HG02870 (cell line): ENCODE data around the gene HLA-DPB1.
"Not testable (repeated sequence)": the region's sequence is repeated elsewhere in the genome, so short reads cannot be mapped to it uniquely, and the experiment has no call there.

Source experiments
- ATAC-seq: cut with Tn5 transposase; IDR thresholded peaks from one replicate; pipeline ENCODE4 v1.9.1; 2021; ENCODE audit warnings: mild to moderate bottlenecking, moderate library complexity; ENCODE audit not compliant: unreplicated experiment

The HLA-DPB1 gene

DNA sequence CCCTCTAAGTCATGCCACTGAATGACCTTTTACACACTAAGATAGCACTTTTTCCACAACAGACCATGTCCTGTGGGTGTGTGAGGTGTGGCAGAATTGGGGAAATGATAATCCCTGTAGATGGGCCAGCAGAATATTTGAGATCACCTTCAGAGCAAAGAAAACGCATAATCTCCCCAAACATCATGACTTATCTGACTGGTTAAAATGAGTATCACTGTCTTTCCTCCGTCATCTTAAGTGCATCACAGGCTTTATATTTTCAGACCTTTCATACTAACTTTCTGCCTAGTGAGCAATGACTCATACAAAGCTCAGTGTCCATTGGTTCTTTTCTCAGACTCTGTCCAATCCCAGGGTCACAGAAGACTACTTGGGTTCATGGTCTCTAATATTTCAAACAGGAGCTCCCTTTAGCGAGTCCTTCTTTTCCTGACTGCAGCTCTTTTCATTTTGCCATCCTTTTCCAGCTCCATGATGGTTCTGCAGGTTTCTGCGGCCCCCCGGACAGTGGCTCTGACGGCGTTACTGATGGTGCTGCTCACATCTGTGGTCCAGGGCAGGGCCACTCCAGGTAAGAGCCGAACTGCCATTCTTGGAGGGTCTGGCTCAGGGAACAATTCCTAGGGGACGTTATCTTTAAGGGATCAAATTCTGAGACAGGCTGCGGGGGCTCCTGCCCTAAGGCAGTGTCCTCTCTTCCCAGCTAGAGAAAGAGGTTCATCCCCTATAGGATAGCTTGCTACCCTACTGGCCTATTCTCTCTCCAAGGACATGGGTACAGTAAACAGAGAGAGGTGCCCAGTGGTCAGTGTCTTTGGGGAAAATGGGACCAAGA lies at the start of gene HLA-DPB1:
Gene HLA-DPB1, plus strand, starts transcription at position 423 of the 838 bp plus-strand sequence. Its CDS starts 52 bp downstream, at position 475.
- ATAC-seq, result peak; percentile 67

DNA sequence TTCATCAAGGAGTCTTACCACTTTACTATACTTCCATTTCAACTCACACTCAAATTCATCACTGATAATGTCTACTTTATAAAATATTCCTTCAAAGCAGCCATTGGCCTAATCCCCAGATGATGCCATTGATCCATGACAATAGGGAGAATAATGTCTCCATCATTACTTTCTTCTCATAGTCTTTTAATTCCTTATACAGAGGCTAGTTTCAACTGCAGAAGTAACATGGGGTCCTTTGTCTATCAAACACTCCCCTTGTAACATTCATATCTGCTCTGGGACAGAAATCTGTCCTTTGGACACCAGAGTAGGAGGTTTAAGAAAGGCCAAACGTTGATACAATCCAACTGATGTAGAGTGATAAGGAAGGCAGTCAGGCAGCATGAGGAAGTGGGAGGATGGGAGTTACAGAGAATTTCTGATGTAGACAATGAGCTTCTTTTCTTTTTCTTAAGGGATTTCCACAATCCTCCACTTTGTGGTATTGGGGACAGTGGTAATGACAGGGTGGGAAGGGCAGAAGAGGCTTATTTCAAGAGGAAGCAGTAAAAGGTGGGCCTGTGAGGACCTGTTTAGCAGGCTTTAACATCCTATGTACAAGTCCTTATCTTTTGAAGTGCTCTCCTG lies 47.5 kb upstream of the HLA-DPB1 start:
- no peak for ATAC-seq

DNA sequence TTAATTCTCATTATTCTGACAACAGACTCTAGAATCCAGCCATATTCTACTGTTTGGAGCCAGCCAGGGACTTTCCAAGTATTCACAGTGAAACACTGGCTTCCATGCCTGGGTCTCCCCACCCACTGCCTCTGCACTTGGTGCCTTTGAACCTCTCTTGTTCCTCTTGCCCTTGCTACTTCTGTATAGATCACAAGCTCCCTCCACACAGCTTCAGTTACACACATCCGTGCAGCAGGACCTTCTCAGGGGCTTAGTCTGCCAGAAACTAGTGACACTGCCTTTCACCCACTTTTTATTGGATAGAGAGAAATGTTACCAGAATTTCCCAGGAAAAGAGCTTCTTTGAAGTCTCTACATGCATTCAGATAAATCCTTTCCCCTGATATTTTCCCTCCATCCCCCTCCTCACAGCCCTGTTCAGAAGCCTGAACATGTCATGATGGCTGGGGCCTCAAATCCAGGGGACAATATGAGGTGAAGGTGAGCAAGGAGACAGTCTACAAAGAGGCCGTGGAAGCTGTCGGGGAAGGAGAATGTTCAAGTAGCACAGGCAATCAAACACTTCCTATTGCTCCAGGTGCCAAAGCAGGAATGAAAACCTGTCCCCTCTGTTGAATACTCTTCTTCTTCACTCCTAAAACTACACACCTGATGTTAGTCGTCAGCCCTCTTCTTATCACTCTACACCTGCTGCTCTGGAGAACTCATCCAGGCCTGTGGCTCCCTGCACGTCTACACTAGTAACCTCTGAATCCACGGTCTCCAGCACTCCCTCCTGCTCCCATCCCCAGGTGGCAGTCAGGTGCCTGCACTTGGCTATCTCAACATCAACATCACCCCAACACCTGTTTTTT lies 46.2 kb upstream of the HLA-DPB1 start:
- ATAC-seq, result peak; percentile 80

DNA sequence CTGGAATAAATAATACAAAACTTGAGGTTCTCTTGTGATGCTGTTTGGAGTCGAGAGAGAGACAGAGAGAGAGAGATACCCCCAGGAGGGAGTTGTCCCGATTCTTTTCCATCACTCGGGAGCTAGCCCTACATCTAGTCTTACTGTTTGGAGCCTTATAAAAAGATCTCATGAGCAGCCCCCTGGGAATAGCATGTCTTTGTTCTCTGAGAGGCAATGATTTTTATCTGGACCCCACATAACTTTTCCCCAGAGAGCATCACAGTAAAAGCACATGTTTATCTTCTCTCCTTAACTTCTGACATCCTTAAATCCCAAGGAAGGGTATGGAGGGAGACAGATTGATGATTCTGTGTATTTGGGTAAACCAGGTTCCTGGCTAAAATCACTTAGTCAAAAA lies 45.5 kb upstream of the HLA-DPB1 start:
- ATAC-seq, result no peak

DNA sequence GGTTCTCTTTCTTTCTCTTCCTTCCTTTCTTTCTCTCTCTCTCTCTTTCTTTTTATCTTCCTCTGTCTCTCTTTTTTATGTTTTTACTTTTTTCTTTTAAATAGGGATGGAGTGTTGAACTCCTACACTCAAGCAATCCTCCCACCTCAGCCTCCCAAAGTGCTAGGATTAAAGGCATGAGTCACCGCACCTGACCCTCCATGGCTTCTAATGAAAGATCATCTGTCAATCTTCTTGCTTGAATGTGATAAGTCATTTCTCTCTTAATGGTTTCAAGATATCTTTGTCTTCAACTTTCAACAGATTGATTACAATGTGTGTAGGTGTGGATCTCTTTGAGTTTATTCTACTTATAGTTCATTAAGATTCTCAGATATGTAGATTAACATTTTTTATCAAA lies 41.2 kb upstream of the HLA-DPB1 start:
- no peak for ATAC-seq

DNA sequence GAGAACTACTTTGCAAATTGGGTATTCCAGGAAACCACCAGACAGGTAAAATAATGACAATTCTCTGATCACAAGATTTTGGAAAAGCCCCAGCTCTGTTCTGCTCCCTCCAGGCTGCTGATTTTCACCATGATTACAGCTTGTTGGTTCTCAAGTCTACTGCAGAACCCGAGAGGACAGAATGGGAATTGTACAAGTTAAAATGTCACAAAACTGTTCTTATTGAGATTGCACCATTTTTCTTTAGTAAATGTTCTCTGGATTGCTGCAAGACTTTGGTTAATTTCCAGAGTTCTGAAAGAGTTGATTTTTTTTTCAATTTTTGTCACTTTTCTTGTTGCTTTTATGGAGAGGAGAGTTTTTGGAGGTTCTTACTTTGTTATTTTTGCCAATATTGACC lies 39.3 kb upstream of the HLA-DPB1 start:
- no peak for ATAC-seq

DNA sequence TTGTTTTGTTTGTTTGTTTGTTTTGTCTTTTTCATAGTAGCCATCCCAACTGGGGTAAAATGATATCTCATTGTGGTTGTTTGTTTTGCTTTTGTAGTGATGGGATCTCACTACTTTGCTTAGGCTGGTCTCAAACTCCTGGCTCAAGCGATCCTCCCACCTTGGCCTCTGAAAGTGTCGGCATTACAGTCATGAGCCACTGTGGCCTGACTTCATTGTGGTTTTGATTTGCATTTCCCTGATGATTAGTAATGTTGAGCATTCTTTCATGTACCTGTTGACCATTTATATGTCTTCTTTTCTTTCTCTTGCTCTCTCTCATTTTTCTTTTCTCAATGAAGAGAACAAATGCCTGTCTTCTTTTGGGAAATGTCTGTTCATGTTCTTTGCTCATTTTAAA lies 35.6 kb upstream of the HLA-DPB1 start:
- ATAC-seq, result no peak

DNA sequence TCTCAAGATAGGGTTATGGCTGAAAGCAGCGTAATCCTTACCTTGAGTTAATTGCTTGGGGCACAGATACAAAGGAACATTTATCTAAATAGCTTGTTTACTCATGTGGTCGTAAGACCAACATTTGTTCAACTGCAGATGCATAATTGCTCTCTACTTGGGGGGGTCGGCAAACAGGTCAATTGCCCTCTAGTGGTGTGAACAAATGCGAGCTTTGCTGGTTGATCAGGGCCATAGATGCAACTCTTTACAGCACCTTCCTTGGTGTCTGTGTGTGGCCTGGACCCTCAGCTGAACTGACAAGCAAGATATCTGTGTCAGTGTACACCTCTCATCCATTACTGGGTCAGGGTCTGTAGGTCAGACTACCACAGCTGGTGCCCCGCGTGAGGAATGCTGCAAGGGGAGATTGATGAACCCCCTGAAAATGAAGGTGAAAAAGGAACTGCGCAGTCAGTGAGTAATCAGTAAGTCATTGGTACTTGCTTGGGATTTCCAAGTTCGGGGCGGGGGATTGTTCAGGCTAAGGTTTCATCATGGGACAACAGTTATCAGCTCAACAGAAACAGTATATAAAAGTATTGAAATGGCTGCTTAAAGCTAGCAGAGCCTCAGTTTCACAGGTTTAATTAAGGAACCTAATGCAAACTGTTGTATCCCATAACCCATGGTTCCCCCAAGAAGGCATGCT lies 26.3 kb upstream of the HLA-DPB1 start:
- no peak for ATAC-seq

DNA sequence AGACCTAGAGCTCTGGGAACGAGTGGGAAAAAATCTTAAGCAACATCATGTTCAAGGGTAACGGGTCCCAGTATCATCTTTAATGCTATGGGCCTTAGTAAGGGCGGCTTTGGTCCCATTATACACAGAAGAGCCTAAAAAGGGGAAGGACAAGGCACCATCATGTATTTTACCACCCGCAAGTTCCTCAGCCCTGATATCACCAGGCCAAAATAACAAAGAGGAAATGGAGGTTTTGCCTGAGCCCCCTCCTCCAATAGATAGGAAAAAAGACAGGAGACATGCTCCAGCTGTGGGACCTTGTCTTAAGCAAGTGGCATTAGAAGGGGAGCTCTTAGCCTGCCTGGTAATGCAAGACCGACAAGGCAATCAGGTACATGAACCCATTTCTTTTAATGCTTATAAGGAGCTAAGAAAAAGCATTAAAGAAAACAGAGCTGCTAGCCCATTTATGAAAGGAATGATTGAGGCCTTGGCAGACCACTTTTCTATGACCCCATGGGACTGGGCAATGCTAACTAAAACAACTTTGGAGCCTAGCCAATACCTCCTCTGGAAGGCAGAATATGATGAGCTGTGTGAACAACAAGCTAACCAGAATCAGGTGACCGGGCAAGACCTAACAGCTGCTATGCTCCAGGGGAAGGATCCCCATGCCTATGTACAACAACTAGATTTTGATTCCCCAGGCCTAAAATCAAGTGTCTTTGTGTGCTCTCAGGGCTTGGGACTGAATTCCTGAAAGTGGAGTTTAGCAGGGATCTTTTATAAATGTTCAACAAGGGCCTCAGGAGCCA lies 25.6 kb upstream of the HLA-DPB1 start:
- ATAC-seq, result no peak

DNA sequence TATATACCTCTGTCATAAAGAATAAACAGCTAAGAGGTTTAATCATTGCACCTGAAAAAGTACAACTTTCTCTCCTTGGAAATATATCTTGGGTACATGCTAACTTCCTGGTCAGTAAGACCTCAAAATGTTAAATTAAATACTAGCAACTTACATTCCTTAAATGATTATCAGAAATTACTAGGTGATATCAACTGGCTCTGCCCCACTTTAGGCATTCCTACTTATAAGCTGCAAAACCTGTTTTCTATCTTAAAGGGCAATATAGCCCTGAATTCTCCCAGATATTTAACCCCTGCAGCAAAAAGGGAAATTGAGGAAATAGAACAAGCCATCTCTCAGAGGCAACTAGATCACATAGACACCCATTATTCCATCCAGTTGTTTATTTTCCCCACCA lies 23.2 kb upstream of the HLA-DPB1 start:
- no peak for ATAC-seq

DNA sequence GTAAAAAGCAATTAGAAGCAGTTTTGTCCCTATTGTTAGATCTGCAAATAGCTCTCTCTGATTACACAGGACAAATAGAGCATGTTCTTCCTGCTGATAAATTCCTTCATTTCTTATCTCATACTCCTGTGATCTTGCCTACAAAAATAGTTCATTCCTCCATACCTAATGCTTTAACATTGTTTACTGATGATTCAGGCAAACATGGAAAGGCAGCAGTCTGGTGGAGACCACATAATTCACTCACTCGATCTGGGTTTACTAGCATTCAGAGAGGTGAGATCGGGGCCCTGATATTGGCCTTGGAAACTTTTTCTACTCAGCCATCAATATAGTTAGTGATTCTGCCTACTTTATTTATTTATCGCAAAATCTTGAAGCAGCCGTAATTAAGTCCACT lies 22.6 kb upstream of the HLA-DPB1 start:
- ATAC-seq, result no peak

DNA sequence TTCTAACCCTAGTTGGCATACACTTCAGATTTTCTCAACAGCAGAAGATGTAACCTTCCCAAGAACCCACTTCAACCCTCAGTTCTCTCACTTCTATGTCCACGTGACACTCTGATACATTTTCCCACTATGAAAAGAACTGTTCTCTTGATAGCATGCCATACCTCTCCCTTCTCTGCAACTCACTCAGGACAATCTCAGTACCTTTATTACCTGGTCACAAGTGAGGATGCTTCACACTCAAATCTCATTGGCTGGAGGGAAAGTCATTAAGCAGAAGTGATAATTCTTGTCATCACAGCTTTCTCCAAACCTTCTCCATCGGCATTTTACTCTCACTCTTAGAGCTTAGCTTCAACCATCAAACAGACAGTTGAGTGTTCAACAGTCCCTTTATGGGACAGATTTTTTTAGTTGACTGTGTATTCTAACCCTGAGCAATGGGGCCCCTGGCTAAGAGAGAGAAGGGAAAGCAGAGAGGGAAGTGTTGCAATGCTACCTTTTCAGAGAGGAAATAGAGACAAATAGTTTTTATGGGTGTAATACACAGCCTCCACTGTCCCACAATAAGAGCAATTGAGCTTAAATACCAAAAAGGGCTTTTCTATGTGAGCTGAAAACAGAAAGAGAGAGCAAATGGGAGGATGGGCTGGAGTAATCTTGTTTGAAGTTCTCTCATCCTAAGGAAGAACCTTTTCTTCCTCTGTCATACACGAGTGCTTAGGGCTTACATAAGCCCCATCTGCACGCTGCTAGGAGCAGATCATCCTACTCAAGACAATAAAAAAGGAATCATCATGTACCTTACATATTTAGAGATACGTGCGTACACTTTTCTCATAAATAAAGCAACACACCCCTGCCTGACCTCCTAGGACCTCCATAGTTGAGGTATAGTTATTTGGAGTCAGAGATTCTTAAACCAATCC lies 18.3 kb upstream of the HLA-DPB1 start:
- no peak for ATAC-seq

DNA sequence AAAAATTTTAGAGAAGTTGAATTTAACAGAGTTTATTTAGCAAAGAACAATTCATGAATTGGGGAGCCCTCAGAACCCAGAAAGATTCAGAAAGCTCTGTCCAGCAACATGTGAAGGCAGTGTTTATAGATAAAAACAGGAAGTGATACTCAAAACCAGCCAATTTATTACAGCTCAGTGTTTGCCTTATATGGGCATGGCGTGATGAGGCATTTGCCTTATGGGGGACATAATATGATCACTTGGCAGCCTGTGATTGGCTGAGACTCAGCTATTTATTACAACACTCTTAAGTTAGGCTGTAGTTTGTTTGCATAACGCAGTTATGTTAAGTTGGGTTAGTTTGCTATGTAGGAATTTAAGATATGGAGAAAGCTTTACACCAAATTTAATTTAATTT lies 13.8 kb upstream of the HLA-DPB1 start:
- no peak for ATAC-seq

DNA sequence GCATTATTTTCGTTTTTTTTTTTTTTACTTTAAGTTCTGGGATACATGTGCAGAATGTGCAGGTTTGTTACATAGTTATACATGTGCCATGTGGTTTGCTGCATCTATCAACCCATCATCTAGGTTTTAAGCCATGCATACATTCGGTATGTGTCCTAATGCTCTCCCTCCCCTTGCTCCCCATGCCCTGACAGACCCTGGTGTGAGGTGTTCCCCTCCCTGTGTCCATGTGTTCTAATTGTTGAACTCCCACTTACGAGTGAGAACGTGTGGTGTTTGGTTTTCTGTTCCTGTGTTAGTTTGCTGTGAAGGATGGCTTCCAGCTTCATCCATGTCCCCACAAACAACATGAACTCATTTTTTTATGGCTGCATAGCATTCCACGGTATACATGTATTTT lies 12.4 kb upstream of the HLA-DPB1 start:
- not testable (repeated sequence) for ATAC-seq

DNA sequence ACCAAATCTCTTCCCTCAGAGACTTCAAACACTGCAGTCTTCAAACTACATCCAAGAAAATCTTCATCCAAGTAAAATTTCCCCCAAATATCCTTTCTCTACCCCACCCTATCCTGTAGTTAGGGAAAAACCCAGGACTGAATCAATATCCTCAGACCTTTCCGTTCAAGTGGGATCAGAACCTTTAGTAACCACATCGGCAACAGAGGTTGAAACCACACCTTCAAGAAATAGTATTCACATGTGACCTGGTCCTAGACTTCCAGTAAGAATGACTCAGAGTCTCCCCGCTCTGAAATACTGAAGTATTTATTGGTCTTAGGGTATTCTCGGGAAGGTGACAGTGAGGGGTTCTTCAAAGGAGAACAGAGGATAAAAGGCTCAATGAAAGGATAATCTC lies 11.1 kb upstream of the HLA-DPB1 start:
- ATAC-seq, result no peak

DNA sequence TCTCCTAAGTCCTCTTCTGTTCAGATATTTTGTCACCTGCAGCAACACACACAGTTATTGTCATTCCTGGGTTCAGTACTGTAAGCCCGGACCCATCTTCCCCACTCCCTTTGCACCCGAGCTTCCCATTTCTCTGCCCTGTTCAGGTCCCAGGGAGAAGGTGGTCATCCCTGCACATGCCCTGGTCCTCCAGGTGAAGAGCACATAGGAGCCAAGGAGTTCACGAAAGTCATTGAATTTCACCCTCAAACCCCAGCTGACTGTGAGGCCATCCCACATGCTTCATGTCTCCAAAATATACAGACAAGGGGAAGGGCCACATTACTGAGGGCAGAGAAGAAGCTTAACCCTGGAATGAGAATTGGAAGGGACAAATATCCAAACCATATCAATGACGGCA lies 10.5 kb upstream of the HLA-DPB1 start:
- ATAC-seq, result no peak

DNA sequence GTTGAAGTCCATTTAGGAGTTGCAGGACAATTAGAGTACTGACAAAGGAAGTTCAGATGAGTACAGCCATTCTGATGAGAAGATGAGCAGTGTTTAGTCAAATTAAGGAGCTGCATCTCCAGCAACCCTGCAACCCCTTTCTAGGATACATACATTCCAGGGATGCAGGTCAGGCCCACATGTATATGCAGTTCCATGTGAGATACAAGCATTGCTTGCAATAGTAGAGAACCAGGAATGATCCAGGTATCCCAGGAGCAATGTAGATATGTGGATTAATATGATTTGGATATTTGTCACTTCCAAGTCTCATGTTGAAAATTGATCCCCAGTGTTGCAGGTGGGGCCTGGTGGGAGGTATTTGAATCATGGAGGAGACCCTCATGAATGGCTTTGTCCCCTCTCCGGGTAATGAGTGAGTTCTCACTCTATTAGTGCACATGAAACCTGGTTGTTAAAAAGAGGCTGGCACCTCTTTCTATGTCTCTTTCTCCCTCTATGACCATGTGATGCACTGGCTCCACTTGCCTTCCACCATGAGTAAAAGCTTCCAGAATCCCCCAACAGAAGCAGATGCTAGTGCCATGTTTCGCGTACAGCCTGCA lies 8.8 kb upstream of the HLA-DPB1 start:
- no peak for ATAC-seq

DNA sequence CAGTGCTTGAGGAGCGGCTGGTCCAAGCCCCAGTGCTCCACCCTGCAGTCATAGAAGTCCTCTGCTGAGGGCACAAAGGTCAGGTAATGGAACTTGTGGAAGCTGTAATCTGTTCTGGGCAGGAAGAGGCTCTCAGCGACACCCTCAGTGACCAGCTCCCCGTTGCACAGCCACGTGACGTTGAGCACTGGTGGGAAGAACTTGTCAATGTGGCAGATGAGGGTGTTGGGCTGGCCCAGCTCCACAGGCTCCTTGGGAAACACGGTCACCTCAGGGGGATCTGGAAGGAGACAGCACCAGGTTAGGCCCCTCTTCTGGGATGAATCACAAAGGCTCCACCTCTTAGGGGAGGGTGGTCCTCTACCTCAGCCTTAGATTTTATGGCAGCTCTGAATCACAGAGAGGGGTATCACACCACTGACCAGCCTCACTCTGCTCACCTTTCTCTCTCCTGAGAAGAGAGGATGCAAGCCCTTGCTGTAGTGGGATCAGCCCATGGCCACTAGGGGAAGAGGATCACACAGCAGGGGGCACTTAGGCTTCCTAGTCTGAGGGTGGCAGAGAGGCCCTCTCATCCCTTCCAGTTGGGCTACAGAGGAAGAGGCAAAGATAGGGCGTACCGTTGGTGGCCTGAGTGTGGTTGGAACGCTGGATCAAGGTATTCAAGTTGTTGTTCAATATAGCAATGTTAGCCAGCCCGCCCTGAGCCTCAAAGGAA lies 6.6 kb upstream of the HLA-DPB1 start:
- ATAC-seq, result no peak
